K562 (cell line): ENCODE results near the gene GATM. TPM values are rescaled to one million over a fixed set of nuclear protein-coding genes. Genes with fewer than 3 reads are reported as not detected.

Experiments used
- ATAC-seq: fragments of 200-7000 bp; cut with Tn5 transposase; 3 replicates; pipeline ENCODE4 v1.9.1; 2020; ENCODE audit warnings: moderate library complexity
- BruUV-seq: library from RNA; stranded (reverse); fragments of 400-500 nt; replicated peaks from 2 replicates; lab custom pipeline; 2021; lab: Mats Ljungman, UMichigan
- CTCF ChIA-PET: fragments of 300-600 bp; formaldehyde crosslinking; extraction: SDS; loops from one replicate; lab custom pipeline; 2021; ENCODE audit warnings: low intra/inter-chr PET ratio; lab: Yijun Ruan, JAX
- POLR2A ChIA-PET: fragments of 300-600, 350-650 bp; sonication (Branson Sonifier 250); formaldehyde crosslinking; extraction: SDS; loops from one replicate; lab custom pipeline; 2021; ENCODE audit warnings: antibody characterized with exemption, inconsistent platforms; lab: Yijun Ruan, JAX
- DNase-seq, 4 experiments: peaks; one replicate each; pipeline versions ENCODE4 v3.0.0 to v3.0.0-alpha.2; 2011 to 2018; ENCODE audit warnings: low spot score in 3 of 4, mixed read lengths in 3 of 4; ENCODE audit errors: extremely low read depth in 1 of 4
- FAIRE-seq: peaks from 2 replicates; lab custom pipeline; 2011; peaks lifted over from hg19 to GRCh38; lab: Jason Lieb, UNC
- H2AFZ ChIP-seq: 2 replicates; pipeline ENCODE4 v1.6.0; 2011; ENCODE audit warnings: low read depth, low read length, control low read depth, inconsistent platforms
- H3K27ac ChIP-seq: fragments of 200-600 bp; 3 replicates; pipeline ENCODE4 v1.8.0; 2011; ENCODE audit warnings: low read depth, mild to moderate bottlenecking, control low read depth, inconsistent platforms, low read length, moderate library complexity, mixed read lengths; ENCODE audit errors: extremely low read depth
- H3K27me3 ChIP-seq, 2 experiments: fragments of 300-600 bp in 1 of 2; 2 replicates in 1 of 2; 3 replicates in 1 of 2; pipeline versions ENCODE4 v1.6.0 to v1.8.0; 2011; ENCODE audit warnings: inconsistent platforms in 2 of 2, low read length in 2 of 2, mild to moderate bottlenecking in 1 of 2, mixed read lengths in 1 of 2, moderate library complexity in 1 of 2; ENCODE audit not compliant: control insufficient read depth in 2 of 2, insufficient read depth in 2 of 2
- H3K36me3 ChIP-seq: fragments of 300-600 bp; 3 replicates; pipeline ENCODE4 v1.8.0; 2011; ENCODE audit warnings: mild to moderate bottlenecking, low read length, inconsistent platforms; ENCODE audit not compliant: control insufficient read depth, insufficient read depth
- H3K4me1 ChIP-seq, 2 experiments: fragments of 200-600 bp in 1 of 2; replicated peaks in 1 of 2; 2 replicates in 1 of 2; 3 replicates in 1 of 2; pipeline versions ENCODE4 v1.5.1 to v1.8.0; 2011; ENCODE audit warnings: inconsistent platforms in 2 of 2, low read length in 2 of 2, mild to moderate bottlenecking in 1 of 2, mixed read lengths in 1 of 2, moderate library complexity in 1 of 2; ENCODE audit not compliant: control insufficient read depth in 2 of 2, insufficient read depth in 2 of 2
- H3K4me2 ChIP-seq: 2 replicates; pipeline ENCODE4 v1.6.1; 2011; ENCODE audit warnings: low read length, control low read depth, inconsistent platforms, mixed read lengths; ENCODE audit not compliant: insufficient read depth
- H3K4me3 ChIP-seq: fragments of 200-600 bp; sonication (generic), shearing (Covaris generic); 2 replicates; pipeline ENCODE4 v1.5.1; 2016; ENCODE audit warnings: control low read depth, inconsistent platforms
- H3K79me2 ChIP-seq: fragments of 200-600 bp; 3 replicates; pipeline ENCODE4 v1.8.0; 2011; ENCODE audit warnings: low read length, inconsistent platforms; ENCODE audit not compliant: control insufficient read depth, insufficient read depth
- H3K9ac ChIP-seq, 2 experiments: 2 replicates each; pipeline versions ENCODE4 v1.6.0 to v1.6.1; 2011; ENCODE audit warnings: low read depth in 2 of 2, low read length in 2 of 2, control low read depth in 1 of 2, inconsistent platforms in 1 of 2, mild to moderate bottlenecking in 1 of 2, mixed read lengths in 1 of 2; ENCODE audit not compliant: insufficient read depth in 1 of 2
- H3K9me1 ChIP-seq: one replicate; pipeline ENCODE4 v1.6.0; 2011; ENCODE audit warnings: inconsistent platforms, mild to moderate bottlenecking, low read length, moderate library complexity; ENCODE audit not compliant: control insufficient read depth, insufficient read depth
- H3K9me3 ChIP-seq: replicated peaks from 2 replicates; pipeline ENCODE4 v1.5.1; 2011; ENCODE audit warnings: low read depth, low read length, inconsistent platforms; ENCODE audit not compliant: control insufficient read depth, insufficient read depth
- H4K20me1 ChIP-seq: replicated peaks from 2 replicates; pipeline ENCODE4 v1.6.1; 2011; ENCODE audit warnings: low read length, inconsistent platforms, mixed read lengths; ENCODE audit not compliant: control insufficient read depth, insufficient read depth
- BRD9 ChIP-seq: fragments of 450-650 bp; IDR thresholded peaks from 2 replicates; pipeline ENCODE4 v1.6.1; 2018; ENCODE audit warnings: low read depth; ENCODE audit not compliant: partially characterized antibody
- DNMT1 ChIP-seq: fragments of 450-650 bp; IDR thresholded peaks from 2 replicates; pipeline ENCODE4 v1.6.1; 2016; ENCODE audit warnings: antibody characterized with exemption, mild to moderate bottlenecking
- FOXK2 ChIP-seq, 2 experiments: fragments of 450-650 bp; IDR thresholded peaks in 1 of 2; conservative IDR thresholded peaks in 1 of 2; 2 replicates each; pipeline ENCODE4 v1.6.1; 2016; ENCODE audit warnings: low read depth in 2 of 2, mild to moderate bottlenecking in 1 of 2
- HBP1 ChIP-seq: fragments of 450-650 bp; formaldehyde crosslinking; IDR thresholded peaks from 2 replicates; pipeline ENCODE4 v1.4.0; 2022; ENCODE audit warnings: missing genetic modification characterization
- JUN ChIP-seq, 2 experiments: sonication (generic) in 1 of 2; formaldehyde crosslinking in 1 of 2; IDR thresholded peaks; 2 replicates each; pipeline versions ENCODE4 v1.6.1 to v1.8.0; 2012 to 2022; ENCODE audit warnings: borderline replicate concordance in 2 of 2, mild to moderate bottlenecking in 2 of 2, improper control_type of control experiment in 1 of 2, low read depth in 1 of 2, low read length in 1 of 2, missing genetic modification reagents in 1 of 2
- MIER1 ChIP-seq: fragments of 450-650 bp; IDR thresholded peaks from 2 replicates; pipeline ENCODE4 v1.6.1; 2016; ENCODE audit warnings: antibody characterized with exemption, mild to moderate bottlenecking, low read depth
- NONO ChIP-seq, 2 experiments: fragments of 200-400 bp in 1 of 2; fragments of 450-650 bp in 1 of 2; formaldehyde crosslinking in 1 of 2; IDR thresholded peaks; 2 replicates each; pipeline ENCODE4 v1.6.1; 2017; ENCODE audit warnings: low read depth in 2 of 2, mild to moderate bottlenecking in 2 of 2, moderate library complexity in 2 of 2, low read length in 1 of 2
- POLR2AphosphoS5 ChIP-seq: IDR thresholded peaks from 2 replicates; pipeline ENCODE4 v1.6.1; 2011; ENCODE audit warnings: mild to moderate bottlenecking, low read depth, low read length, moderate library complexity; ENCODE audit not compliant: control insufficient read depth, insufficient read depth
- RCOR1 ChIP-seq, 2 experiments: IDR thresholded peaks; 2 replicates each; pipeline ENCODE4 v1.6.1; 2012; ENCODE audit warnings: low read depth in 2 of 2, low read length in 2 of 2, borderline replicate concordance in 1 of 2, improper control_type of control experiment in 1 of 2
- SETDB1 ChIP-seq: IDR thresholded peaks from one replicate; pipeline ENCODE4 v1.6.1; 2012; ENCODE audit warnings: low read length, control low read depth, inconsistent platforms
- SRSF7 ChIP-seq: fragments of 200-400 bp; formaldehyde crosslinking; optimal IDR thresholded peaks from 2 replicates; pipeline ENCODE3; 2017; ENCODE audit warnings: mild to moderate bottlenecking, low read depth, low read length
- THAP12 ChIP-seq: fragments of 250-450 bp; sonication (Bioruptor Pico); IDR thresholded peaks from 2 replicates; pipeline ENCODE4 v1.9.0; 2021; ENCODE audit warnings: mild to moderate bottlenecking, inconsistent platforms
- ZFP36 ChIP-seq: fragments of 150-350 bp; IDR thresholded peaks from 2 replicates; pipeline ENCODE4 v1.6.1; 2018; ENCODE audit warnings: low read length, low read depth; ENCODE audit not compliant: partially characterized antibody
- ZNF121 ChIP-seq: sonication (generic); formaldehyde crosslinking; conservative IDR thresholded peaks from 2 replicates; pipeline ENCODE4 v1.8.0; 2022; ENCODE audit warnings: missing genetic modification reagents
- WGBS: fragments of 100-300 bp; shearing (Covaris generic); methylation state at CpG from one replicate; pipeline ENCODE4 v1.1.6; 2016; ENCODE audit warnings: low coverage, mixed read lengths; ENCODE audit not compliant: insufficient coverage; ENCODE audit errors: missing lambda C conversion rate; 5-methylcytosine and 5-hydroxymethylcytosine counted together
- in situ Hi-C: fragments of 300-500 bp; cut with MboI; formaldehyde crosslinking; loops from 4 replicates; pipeline ENCODE4 v1.15.0; 2018; ENCODE audit warnings: inconsistent platforms, mixed read lengths
- intact Hi-C: fragments of 100-400 bp; cut with micrococcal nuclease; formaldehyde crosslinking; loops from 2 replicates; pipeline ENCODE4 v1.14.2; 2022
- polyA plus RNA-seq, 8 experiments: library from polyadenylated mRNA; depleted of rRNA in 4 of 8; stranded (reverse) in 5 of 8; unstranded in 3 of 8; fragments of >200 nt; fragmentation: Nextera tagmentation in 2 of 8; fragmentation: Illumina TruSeq in 1 of 8; extraction: Ambion mirVana in 2 of 8; extraction: Trizol in 1 of 8; gene quantifications; 2 replicates each; pipeline versions ENCODE4 v1.2.1 to v1.2.3, GENCODE V29; 2011 to 2014; ENCODE audit warnings: inconsistent platforms in 1 of 8, missing spikeins in 1 of 8
- total RNA-seq, 7 experiments: library from RNA; depleted of rRNA in 6 of 7; stranded (reverse); fragments of >200 nt in 6 of 7; fragmentation: Illumina TruSeq in 2 of 7; extraction: Trizol in 2 of 7; gene quantifications; 2 replicates each; pipeline versions ENCODE4 v1.2.1 to v1.2.3, GENCODE V29; 2011 to 2021; ENCODE audit warnings: low replicate concordance in 1 of 7

GATM gene
- total and polyA plus RNA-seq, 9 of the 15 experiments (the other 6 are each of a cell fraction or from before 2014, with no cell fraction given) = 0.11 to 1.1 (median 0.65) TPM

- TF ChIP-seq THAP12 (CRISPR knock-in tag) (peak; percentile 60; the same call in 1 of the 2 replicates), FOXK2 (conservative IDR thresholded peaks at IDR 0.05 in 1 of 2, IDR thresholded peaks at IDR 0.05 in 1 of 2; ENCODE audit: low read depth in 2 of 2) (no peak; a peak in 1 of 4 replicates), SRSF7 (no peak)
Observed at GRCh38 chr15:45402162-45402954, 24.0 kb upstream of the GATM start (continued).

GRCh38 chr15:45401665-45402161, 23.4 kb upstream of the GATM start:
- H3K9me1 ChIP-seq = no peaks in the 10 kb centered on the region
- POLR2A ChIA-PET = interaction anchor here (0.6 to 1.9 kb wide), 12 partner anchors 9 to 210 kb away, joined by 3 to 11 read pairs (median 3); partner anchors contain the start of gene BLOC1S6
- H4K20me1 ChIP-seq = no peaks in the 10 kb centered on the region
- peaks cover 11 to 12% of the 10 kb centered on the region in 2 experiments; a peak in 2 of 5 replicates for H3K4me1 ChIP-seq
- peak overlapping the region; percentile 88 for H3K27ac ChIP-seq
- peak overlapping the region; percentile 98 for H2AFZ ChIP-seq
- ATAC-seq (no peak), DNase-seq (peak in 1 of 4 experiments; percentile 9), FAIRE-seq (no peak)
- CTCF ChIA-PET = interaction anchor here (1.0 kb wide), 1 partner anchor 56 kb away, joined by 3 read pairs; no protein-coding TSS in a partner anchor
- H3K27me3 ChIP-seq = no peaks in the 10 kb centered on the region
- in situ Hi-C loops = no loop called here
- no peaks in the 10 kb centered on the region for H3K9me3 ChIP-seq
- peaks cover 47% of the 10 kb centered on the region for H3K79me2 ChIP-seq
- WGBS = 1% methylated on average over 12 of the region's 12 CpGs
- TSS peak; percentile 96 for BruUV-seq
- H3K4me3 ChIP-seq = peak overlapping the region; percentile 94
- intact Hi-C loops = loop anchor here (2.0 to 5.0 kb wide), 3 partner anchors 95 to 239 kb away; no protein-coding TSS in a partner anchor
- H3K4me2 ChIP-seq = peak overlapping the region; percentile 87
- peak overlapping the region; percentile 88 for H3K9ac ChIP-seq
- peaks cover 15% of the 10 kb centered on the region for H3K36me3 ChIP-seq
- TF ChIP-seq BRD9 (peak; percentile 36), DNMT1 (no peak), MIER1 (no peak), ZNF121 (CRISPR knock-in tag) (no peak), SETDB1 (no peak), JUN (IDR thresholded peaks at IDR 0.05; ENCODE audit: borderline replicate concordance, low read depth, low read length) (no peak), JUN (CRISPR knock-in tag; IDR thresholded peaks at IDR 0.05; ENCODE audit: borderline replicate concordance) (no peak), POLR2AphosphoS5 (no peak), HBP1 (CRISPR knock-in tag) (no peak), ZFP36 (no peak), NONO (IDR thresholded peaks at IDR 0.05; ENCODE audit: low read depth in 2 of 2, low read length in 1 of 2) (0 out of 4 replicates have a peak, but pooled peaks of 1 of the 2 experiments have one; percentile 22), FOXK2 (conservative IDR thresholded peaks at IDR 0.05 in 1 of 2, IDR thresholded peaks at IDR 0.05 in 1 of 2; ENCODE audit: low read depth in 2 of 2) (no peak), RCOR1 (IDR thresholded peaks at IDR 0.05; ENCODE audit: borderline replicate concordance in 1 of 2, low read depth in 2 of 2, low read length in 2 of 2) (no peak)
